ENCODE measurements around the gene BACH2.
A peak's percentile ranks its signal among the peaks of the same experiment; 100 is the strongest.
"Not testable (repeated sequence)": the region's sequence is repeated elsewhere in the genome, so short reads cannot be mapped to it uniquely, and the experiment has no call there.

Gene BACH2

GRCh38 chr6:90301816-90302215 lies 5.2 kb upstream of the BACH2 start:
- no peak for DNase-seq

- DNase-seq: no peak
Observed at GRCh38 chr6:90298459-90299053, 1.9 kb upstream of the BACH2 start.

GRCh38 chr6:90297867-90298381 lies 1.3 kb upstream of the BACH2 start:
- DNase-seq: no peak

- no peak for DNase-seq
Observed at GRCh38 chr6:90297115-90297866, 648 bp upstream of the BACH2 start.

GRCh38 chr6:90295854-90296340 lies 746 bp downstream of the BACH2 start:
- DNase-seq: no peak

GRCh38 chr6:90294989-90295853 lies 1.4 kb downstream of the BACH2 start:
- DNase-seq: no peak

GRCh38 chr6:90294614-90294988 lies 2.0 kb downstream of the BACH2 start:
- DNase-seq: peak in 1 of 2 experiments; percentile 23

- no peak for DNase-seq
Observed at GRCh38 chr6:90294008-90294511, 2.6 kb downstream of the BACH2 start.

GRCh38 chr6:90293319-90293953 lies 3.2 kb downstream of the BACH2 start:
- DNase-seq: no peak

GRCh38 chr6:90291565-90291964 lies 5.1 kb downstream of the BACH2 start:
- no peak for DNase-seq

- no peak for DNase-seq
Observed at GRCh38 chr6:90290811-90291420, 5.7 kb downstream of the BACH2 start.

- DNase-seq: no peak
Observed at GRCh38 chr6:90289902-90290301, 6.7 kb downstream of the BACH2 start.

- DNase-seq: no peak
Observed at GRCh38 chr6:90288404-90288803, 8.2 kb downstream of the BACH2 start.

- DNase-seq: no peak
Observed at GRCh38 chr6:90286884-90287488, 9.7 kb downstream of the BACH2 start.

GRCh38 chr6:90285611-90286381 lies 10.8 kb downstream of the BACH2 start:
- peak; percentile 7 to 14 for DNase-seq

GRCh38 chr6:90285042-90285481 lies 11.6 kb downstream of the BACH2 start:
- no peak for DNase-seq

GRCh38 chr6:90284236-90285041 lies 12.2 kb downstream of the BACH2 start:
- DNase-seq: no peak

GRCh38 chr6:90282265-90282664 lies 14.4 kb downstream of the BACH2 start:
- DNase-seq: not testable (repeated sequence)

GRCh38 chr6:90278129-90278528 lies 18.5 kb downstream of the BACH2 start:
- DNase-seq: no peak

All from cerebellar nuclear complex (tissue), 1 donor.